ENCODE data around the gene KIAA1586. TPM values are rescaled to one million over a fixed set of nuclear protein-coding genes. Genes with fewer than 3 reads are reported as not detected.

Gene KIAA1586
- total and polyA plus RNA-seq, 9 of the 15 experiments (the other 6 are each of a cell fraction or from before 2014, with no cell fraction given), result 23.4 to 43.6 (median 29.5) TPM

DNA sequence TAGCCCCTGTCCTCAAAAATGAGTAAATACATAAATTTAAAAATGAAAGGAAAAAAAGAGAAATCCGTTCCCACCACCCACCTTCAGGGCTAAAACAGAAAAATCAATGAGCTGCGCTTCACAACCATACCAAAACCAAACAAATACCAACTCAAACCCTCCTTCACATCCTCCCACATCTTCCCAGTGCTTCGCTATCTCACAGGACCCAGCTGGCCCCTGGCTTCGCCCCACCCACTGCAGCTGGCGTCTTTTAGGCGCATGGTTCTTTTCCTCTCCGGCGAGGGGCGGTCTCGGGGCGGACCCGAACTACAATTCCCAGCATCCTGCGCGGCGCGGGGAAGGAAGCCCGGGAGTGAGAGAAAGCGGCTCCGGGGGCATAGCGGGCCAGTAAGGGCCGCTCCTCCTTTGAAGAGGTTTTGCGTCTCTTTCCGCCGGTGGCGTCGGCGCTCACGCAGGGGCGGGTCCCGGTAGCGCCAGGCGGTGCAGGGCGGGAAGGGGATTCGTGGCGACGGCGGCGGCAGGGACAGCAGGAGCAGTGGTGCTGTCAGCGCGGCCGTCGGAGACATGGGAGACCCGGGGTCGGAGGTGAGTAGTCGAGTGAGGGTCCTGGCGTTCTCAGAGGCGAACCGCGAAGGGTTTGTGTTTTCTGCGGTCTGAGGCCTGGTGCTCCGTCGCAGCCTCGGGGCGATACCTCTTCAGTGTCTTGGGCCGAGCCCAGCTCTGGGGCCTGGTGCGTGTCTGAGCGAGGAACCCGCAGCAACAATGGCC is 43.4 kb downstream of the KIAA1586 start, which contains the start of gene ZNF451 (continued):
- TF ChIP-seq ZBTB12 (CRISPR knock-in tag; IDR thresholded peaks at IDR 0.05) (0 out of 2 replicates have a peak, but pooled peaks have one; percentile 37), ARHGAP35 (IDR thresholded peaks at IDR 0.05; ENCODE audit: partially characterized antibody) (no peak), HOMEZ (CRISPR knock-in tag; IDR thresholded peaks at IDR 0.05) (no peak), POLR2G (IDR thresholded peaks at IDR 0.05; ENCODE audit: low read depth, low read length) (peak; percentile 94), ETS2 (tag; IDR thresholded peaks at IDR 0.05; ENCODE audit: borderline replicate concordance, poor library complexity, severe bottlenecking) (no peak), HDAC6 (IDR thresholded peaks at IDR 0.05; ENCODE audit: low read depth, low read length) (no peak), MTF1 (CRISPR knock-in tag; IDR thresholded peaks at IDR 0.05; ENCODE audit: borderline replicate concordance) (no peak), CAMTA2 (CRISPR knock-in tag; conservative IDR thresholded peaks at IDR 0.05) (no peak), MXD1 (CRISPR knock-in tag; IDR thresholded peaks at IDR 0.05; ENCODE audit: borderline replicate concordance, poor library complexity, severe bottlenecking) (no peak), ATF6 (CRISPR knock-in tag; IDR thresholded peaks at IDR 0.05) (peak; percentile 54; the same call in 1 of the 2 replicates), ZNF282 (CRISPR knock-in tag; IDR thresholded peaks at IDR 0.05) (no peak), AFF1 (IDR thresholded peaks at IDR 0.05; ENCODE audit: low read depth in 1 of 2, partially characterized antibody in 2 of 2) (peak; percentile 73 to 90), ZNF551 (CRISPR knock-in tag; IDR thresholded peaks at IDR 0.05) (no peak), PHF21A (IDR thresholded peaks at IDR 0.05; ENCODE audit: borderline replicate concordance, low read depth) (no peak), MECOM (CRISPR knock-in tag; IDR thresholded peaks at IDR 0.05) (no peak), CCAR2 (IDR thresholded peaks at IDR 0.05; ENCODE audit: low read depth, low read length) (no peak)
- TF ChIP-seq, protein P1, sequence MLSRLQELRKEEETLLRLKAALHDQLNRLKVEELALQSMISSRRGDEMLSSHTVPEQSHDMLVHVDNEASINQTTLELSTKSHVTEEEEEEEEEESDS (CRISPR knock-in tag; IDR thresholded peaks at IDR 0.05), result no peak
